Aorta (tissue), 4 donors: ENCODE measurements around the gene NANOS1. TPM values are rescaled to one million over a fixed set of nuclear protein-coding genes. Genes with fewer than 3 reads are reported as not detected.

ENCODE experiments used
- polyA plus RNA-seq, 2 donors: library from polyadenylated mRNA; stranded (reverse); fragments of 200-250 nt; gene quantifications; one replicate each; pipeline ENCODE4 v1.2.3, GENCODE V29; 2013
- total RNA-seq, 2 donors: library from RNA; stranded (reverse); fragmentation: NEBNext Ultra II Directional; extraction: Animal tissue kit (Norgen Biotek cat#: 25700); gene quantifications; one replicate each; pipeline ENCODE4 v1.2.1, GENCODE V29; 2021
- donor health status: healthy with polysubstance abuse.
- donor health status: Bipolar disorder and iron deficiency.
- donor health status: DM: no; HTN: no; CAD: no.
- donor health status: DM: yes; HTN: yes; CAD: no.

NANOS1 gene
- total and polyA plus RNA-seq, 4 donors: 1.0 to 1.9 (median 1.3) TPM

Other genes starting within 250 kb of the NANOS1 start
- 10 to 100 TPM; 86.7 to 95.1 TPM for gene EIF3A, start 51.1 kb downstream of the NANOS1 start, total RNA-seq
- 10 to 100 TPM; 46.9 to 56.7 TPM for gene EIF3A, start 51.1 kb downstream of the NANOS1 start, polyA plus RNA-seq
- gene DENND10, start 74.4 kb downstream of the NANOS1 start, total RNA-seq: 10 to 100 TPM; 18.5 to 28.8 TPM
- 10 to 100 TPM; 15.2 to 28.2 TPM for gene DENND10, start 74.4 kb downstream of the NANOS1 start, polyA plus RNA-seq
- gene SFXN4, start 136.0 kb downstream of the NANOS1 start, total RNA-seq: 10 to 100 TPM; 11.6 to 13.4 TPM
- 10 to 100 TPM; 20.7 to 49.8 TPM for gene SFXN4, start 136.0 kb downstream of the NANOS1 start, polyA plus RNA-seq
- 10 to 100 TPM; 76.3 to 81.8 TPM for gene PRDX3, start 149.1 kb downstream of the NANOS1 start, total RNA-seq
- 100 to 1,000 TPM; 101 to 158 TPM for gene PRDX3, start 149.1 kb downstream of the NANOS1 start, polyA plus RNA-seq
- 100 to 1,000 TPM in 1 of 2 donors, 10 to 100 TPM in 1; 73.8 to 112 TPM for gene GRK5, start 177.9 kb downstream of the NANOS1 start, total RNA-seq
- gene GRK5, start 177.9 kb downstream of the NANOS1 start, polyA plus RNA-seq: 100 to 1,000 TPM in 1 of 2 donors, 10 to 100 TPM in 1; 98.7 to 104 TPM